B cell (primary cell): ENCODE measurements around the gene PDK1.

Source experiments
- CTCF ChIP-seq: fragments of 200-600 bp; IDR thresholded peaks from one replicate; pipeline ENCODE4 v1.8.0; 2022; ENCODE audit warnings: antibody characterized with exemption, mild to moderate bottlenecking
- EZH2 ChIP-seq: IDR thresholded peaks from 2 replicates; pipeline ENCODE4 v1.6.1; 2012; ENCODE audit warnings: borderline replicate concordance, low read depth, mild to moderate bottlenecking, moderate library complexity, low read length; ENCODE audit not compliant: insufficient read depth, poor library complexity, severe bottlenecking

GRCh38 chr2:172623249-172623965, 67.5 kb downstream of the PDK1 start:
- TF ChIP-seq CTCF = no peak
- TF ChIP-seq EZH2 = no peak
